CD14-positive monocyte (primary cell): ENCODE results near the gene KRTAP10-2. TPM values are rescaled to one million over a fixed set of nuclear protein-coding genes. Genes with fewer than 3 reads are reported as not detected.

ENCODE experiments used
- DNase-seq, 3 donors: peaks; one replicate each; pipeline ENCODE4 v3.0.0-alpha.2; 2011 to 2022
- H2AFZ ChIP-seq: 2 replicates; pipeline ENCODE4 v1.6.0; 2012; ENCODE audit warnings: mild to moderate bottlenecking, low read depth, low read length, inconsistent platforms; ENCODE audit not compliant: insufficient read depth, poor library complexity, severe bottlenecking
- H3K27ac ChIP-seq, 2 donors: 1 replicate in 1 of 2; 2 replicates in 1 of 2; pipeline ENCODE4 v1.5.1; 2012 to 2013; ENCODE audit warnings: low read length in 2 of 2, control low read depth in 1 of 2, inconsistent platforms in 1 of 2, low read depth in 1 of 2, mild to moderate bottlenecking in 1 of 2
- H3K27me3 ChIP-seq, 2 donors: one replicate each; pipeline versions ENCODE4 v1.6.0 to v1.6.1; 2011 to 2013; ENCODE audit warnings: low read length in 2 of 2; ENCODE audit not compliant: control insufficient read depth in 2 of 2, insufficient read depth in 2 of 2
- H3K36me3 ChIP-seq, 2 donors: replicated peaks in 1 of 2; 1 replicate in 1 of 2; 2 replicates in 1 of 2; pipeline versions ENCODE4 v1.5.1 to v1.6.1; 2012 to 2013; ENCODE audit warnings: low read length in 2 of 2, control low read depth in 1 of 2, inconsistent platforms in 1 of 2, mild to moderate bottlenecking in 1 of 2; ENCODE audit not compliant: insufficient read depth in 2 of 2, control insufficient read depth in 1 of 2
- H3K4me1 ChIP-seq, 2 donors: 1 replicate in 1 of 2; 2 replicates in 1 of 2; pipeline versions ENCODE4 v1.5.1 to v1.6.1; 2012 to 2013; ENCODE audit warnings: low read length in 2 of 2, control low read depth in 1 of 2, inconsistent platforms in 1 of 2, mild to moderate bottlenecking in 1 of 2, moderate library complexity in 1 of 2; ENCODE audit not compliant: insufficient read depth in 2 of 2, control insufficient read depth in 1 of 2
- H3K4me2 ChIP-seq: replicated peaks from 2 replicates; pipeline ENCODE3; 2012; ENCODE audit warnings: low read length, moderate library complexity, mild to moderate bottlenecking; ENCODE audit not compliant: poor library complexity, severe bottlenecking; ENCODE audit errors: extremely low read depth
- H3K4me3 ChIP-seq, 3 experiments: fragments of 200-600 bp in 1 of 3; sonication (generic) in 1 of 3; replicated peaks in 1 of 3; 1 replicate in 2 of 3; 2 replicates in 1 of 3; pipeline ENCODE4 v1.5.1; 2011 to 2013; ENCODE audit warnings: low read length in 3 of 3, mild to moderate bottlenecking in 3 of 3, control low read depth in 2 of 3, low read depth in 2 of 3, inconsistent platforms in 1 of 3, moderate library complexity in 1 of 3
- H3K79me2 ChIP-seq: 2 replicates; pipeline ENCODE4 v1.6.0; 2012; ENCODE audit warnings: mild to moderate bottlenecking, control low read depth, inconsistent platforms, low read length, moderate library complexity; ENCODE audit not compliant: insufficient read depth
- H3K9ac ChIP-seq: 2 replicates; pipeline ENCODE4 v1.6.0; 2017; ENCODE audit warnings: low read length, mild to moderate bottlenecking; ENCODE audit not compliant: insufficient read depth, poor library complexity, severe bottlenecking
- H3K9me3 ChIP-seq, 2 donors: replicated peaks in 1 of 2; 1 replicate in 1 of 2; 2 replicates in 1 of 2; pipeline versions ENCODE4 v1.5.1 to v1.6.1; 2012 to 2013; ENCODE audit warnings: low read length in 2 of 2, control low read depth in 1 of 2; ENCODE audit not compliant: control insufficient read depth in 1 of 2, insufficient read depth in 1 of 2
- H4K20me1 ChIP-seq: 2 replicates; pipeline ENCODE4 v1.6.0; 2012; ENCODE audit warnings: mild to moderate bottlenecking, low read length, control low read depth, moderate library complexity; ENCODE audit not compliant: insufficient read depth
- H3K27ac Mint-ChIP-seq, 7 donors: one replicate each; pipeline ENCODE4 v1.8.0; 2020; ENCODE audit warnings: mild to moderate bottlenecking in 7 of 7, mixed read lengths in 7 of 7, moderate library complexity in 6 of 7, inconsistent platforms in 2 of 7
- H3K27me3 Mint-ChIP-seq, 3 donors: one replicate each; pipeline ENCODE4 v1.8.0; 2021 to 2022; ENCODE audit warnings: low read depth in 3 of 3, mild to moderate bottlenecking in 3 of 3, mixed read lengths in 3 of 3, moderate library complexity in 3 of 3, inconsistent platforms in 1 of 3
- H3K36me3 Mint-ChIP-seq, 2 donors: one replicate each; pipeline ENCODE4 v1.8.0; 2020; ENCODE audit warnings: mixed read lengths in 2 of 2, inconsistent platforms in 1 of 2, mild to moderate bottlenecking in 1 of 2
- H3K4me1 Mint-ChIP-seq: one replicate; pipeline ENCODE4 v1.8.0; 2020; ENCODE audit warnings: mild to moderate bottlenecking, mixed read lengths
- H3K4me3 Mint-ChIP-seq, 2 donors: one replicate each; pipeline ENCODE4 v1.8.0; 2020; ENCODE audit warnings: mild to moderate bottlenecking in 2 of 2, mixed read lengths in 2 of 2, moderate library complexity in 1 of 2
- H3K9me3 Mint-ChIP-seq, 7 donors: one replicate each; pipeline ENCODE4 v1.8.0; 2020 to 2022; ENCODE audit warnings: mixed read lengths in 7 of 7, mild to moderate bottlenecking in 6 of 7, moderate library complexity in 6 of 7, inconsistent platforms in 2 of 7
- WGBS: methylation state at CpG from one replicate; pipeline ENCODE4 v1.1.5; 2013; ENCODE audit warnings: missing lambda C conversion rate; ENCODE audit not compliant: insufficient coverage; 5-methylcytosine and 5-hydroxymethylcytosine counted together
- intact Hi-C, 2 donors: fragments of 100-400 bp; cut with micrococcal nuclease; formaldehyde crosslinking; loops; one replicate each; pipeline versions ENCODE4 v1.15.0 to v1.15.1; 2023
- polyA plus RNA-seq, 3 donors: library from polyadenylated mRNA; depleted of rRNA in 1 of 3; unstranded in 2 of 3; stranded (reverse) in 1 of 3; fragments of 300-500 nt in 2 of 3; fragments of >200 nt in 1 of 3; fragmentation: Illumina TruSeq in 2 of 3; gene quantifications; 1 replicate in 2 of 3; 2 replicates in 1 of 3; pipeline ENCODE4 v1.2.3, GENCODE V29; 2012 to 2021
- TF ChIP-seq, protein P1 (sequence below): fragments of 200-600 bp; IDR thresholded peaks from one replicate; pipeline ENCODE4 v1.8.0; 2022; ENCODE audit warnings: antibody characterized with exemption, mild to moderate bottlenecking

KRTAP10-2 gene
- polyA plus RNA-seq, 3 donors = not detected

DNA sequence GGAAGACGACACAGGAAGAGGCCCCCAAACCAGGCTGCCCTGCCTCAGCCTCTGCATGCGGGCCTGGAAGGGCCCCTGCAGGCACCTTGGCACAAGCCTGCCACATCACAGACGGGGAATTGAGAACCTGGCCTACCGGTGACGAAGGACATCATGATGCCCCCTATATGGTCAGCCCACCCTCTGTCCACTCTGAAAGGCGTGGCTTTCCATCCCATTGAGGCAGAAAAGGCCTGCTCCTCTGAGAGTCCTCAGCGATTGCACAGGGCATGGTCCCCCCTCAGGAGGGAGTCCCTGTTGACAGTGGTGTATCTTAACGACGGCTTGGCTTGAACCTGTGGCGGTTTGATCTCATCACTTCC lies 22.7 kb downstream of the KRTAP10-2 start:
- WGBS = 91% methylated on average over 6 of the region's 10 CpGs
- Mint-ChIP-seq H3K4me1 (no peaks in the 10 kb centered on the region), H3K36me3 (no peaks in the 10 kb centered on the region), H3K4me3 (no peak overlapping the region), H3K27me3 (peaks cover 1 to 8% (median 5%) of the 10 kb centered on the region in 3 donors), H3K27ac (no peak overlapping the region), H3K9me3 (peaks cover 0 to 3% (median 0%) of the 10 kb centered on the region in 7 donors)
- Histone ChIP-seq H2AFZ (no peak overlapping the region), H3K9me3 (peaks cover 3 to 13% of the 10 kb centered on the region in 2 donors), H3K4me2 (no peak overlapping the region), H4K20me1 (no peaks in the 10 kb centered on the region), H3K36me3 (no peaks in the 10 kb centered on the region), H3K9ac (no peak overlapping the region), H3K27ac (no peak overlapping the region), H3K27me3 (no peaks in the 10 kb centered on the region), H3K4me3 (no peak overlapping the region), H3K4me1 (no peaks in the 10 kb centered on the region), H3K79me2 (no peaks in the 10 kb centered on the region)
- DNase-seq = no peak
- TF ChIP-seq, protein P1, sequence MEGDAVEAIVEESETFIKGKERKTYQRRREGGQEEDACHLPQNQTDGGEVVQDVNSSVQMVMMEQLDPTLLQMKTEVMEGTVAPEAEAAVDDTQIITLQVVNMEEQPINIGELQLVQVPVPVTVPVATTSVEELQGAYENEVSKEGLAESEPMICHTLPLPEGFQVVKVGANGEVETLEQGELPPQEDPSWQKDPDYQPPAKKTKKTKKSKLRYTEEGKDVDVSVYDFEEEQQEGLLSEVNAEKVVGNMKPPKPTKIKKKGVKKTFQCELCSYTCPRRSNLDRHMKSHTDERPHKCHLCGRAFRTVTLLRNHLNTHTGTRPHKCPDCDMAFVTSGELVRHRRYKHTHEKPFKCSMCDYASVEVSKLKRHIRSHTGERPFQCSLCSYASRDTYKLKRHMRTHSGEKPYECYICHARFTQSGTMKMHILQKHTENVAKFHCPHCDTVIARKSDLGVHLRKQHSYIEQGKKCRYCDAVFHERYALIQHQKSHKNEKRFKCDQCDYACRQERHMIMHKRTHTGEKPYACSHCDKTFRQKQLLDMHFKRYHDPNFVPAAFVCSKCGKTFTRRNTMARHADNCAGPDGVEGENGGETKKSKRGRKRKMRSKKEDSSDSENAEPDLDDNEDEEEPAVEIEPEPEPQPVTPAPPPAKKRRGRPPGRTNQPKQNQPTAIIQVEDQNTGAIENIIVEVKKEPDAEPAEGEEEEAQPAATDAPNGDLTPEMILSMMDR = no peak
- intact Hi-C loops = no loop called here

GRCh38 chr21:44527983-44528633 lies 23.2 kb downstream of the KRTAP10-2 start:
- H3K27ac ChIP-seq = no peak overlapping the region
- intact Hi-C loops = no loop called here
- H3K27me3 ChIP-seq = no peaks in the 10 kb centered on the region
- H3K9ac ChIP-seq = no peak overlapping the region
- Mint-ChIP-seq H3K27ac (no peak overlapping the region), H3K4me1 (no peaks in the 10 kb centered on the region), H3K4me3 (no peak overlapping the region), H3K9me3 (peaks cover 0 to 3% (median 0%) of the 10 kb centered on the region in 7 donors), H3K27me3 (peaks cover 1 to 8% (median 5%) of the 10 kb centered on the region in 3 donors), H3K36me3 (no peaks in the 10 kb centered on the region)
- no peak for DNase-seq
- no peak overlapping the region for H3K4me2 ChIP-seq
- no peaks in the 10 kb centered on the region for H3K4me1 ChIP-seq
- H3K4me3 ChIP-seq = no peak overlapping the region
- H3K36me3 ChIP-seq = no peaks in the 10 kb centered on the region
- no peaks in the 10 kb centered on the region for H3K79me2 ChIP-seq
- TF ChIP-seq, protein P1 = no peak
- H2AFZ ChIP-seq = no peak overlapping the region
- peaks cover 3 to 17% of the 10 kb centered on the region in 2 donors for H3K9me3 ChIP-seq
- WGBS = 91% methylated on average over 18 of the region's 18 CpGs
- no peaks in the 10 kb centered on the region for H4K20me1 ChIP-seq
